ENCODE measurements around the gene DOCK6. TPM values are rescaled to one million over a fixed set of nuclear protein-coding genes. Genes with fewer than 3 reads are reported as not detected.

The DOCK6 gene
- total and polyA plus RNA-seq, 9 donors = 12.8 to 60.0 (median 31.4) TPM

DNA sequence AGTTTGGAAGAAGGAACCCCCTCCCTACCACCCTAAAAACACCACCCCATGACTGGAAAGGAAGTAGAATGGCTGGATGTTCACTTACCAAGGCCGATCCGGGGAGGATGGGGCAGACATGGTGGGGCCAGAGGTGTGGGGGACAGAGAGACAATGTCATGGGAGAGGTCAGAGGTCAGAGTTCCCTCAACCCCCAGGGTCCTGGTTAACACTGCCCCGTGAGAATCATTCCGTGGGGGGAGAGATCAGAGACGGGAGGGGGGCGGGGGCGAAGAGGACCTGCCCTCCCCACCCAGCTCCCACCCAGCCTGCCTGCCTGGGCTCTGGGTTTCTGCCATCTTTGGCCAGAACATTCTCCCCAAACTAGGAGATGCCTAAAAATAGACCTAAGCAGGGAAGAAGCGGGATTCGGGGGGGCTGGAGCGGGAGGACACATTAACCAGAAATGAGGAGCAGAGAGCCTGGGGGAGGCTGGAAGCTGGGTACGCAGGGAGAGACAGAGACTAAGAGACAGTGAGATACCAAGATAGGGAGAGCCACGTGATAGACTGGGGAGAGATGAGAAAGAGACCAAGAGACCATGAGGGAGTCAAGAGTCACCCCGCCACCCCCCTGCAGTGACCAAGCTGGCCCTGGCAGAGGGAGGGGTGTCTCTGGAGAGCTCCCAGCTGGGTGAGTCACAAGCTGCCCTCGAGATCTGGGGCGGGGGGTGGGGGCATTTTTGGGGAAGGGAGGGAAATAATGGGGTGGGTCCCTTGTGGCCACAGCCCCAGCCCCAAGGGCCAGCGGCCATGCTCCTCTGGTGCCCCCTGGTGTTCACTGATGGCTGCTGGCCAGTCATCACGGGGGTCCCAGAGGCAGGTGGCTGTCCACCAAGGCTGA is 58.9 kb downstream of the DOCK6 start:
- 5 to 15% (median 11%) methylated on average over 17 of the region's 17 CpGs for WGBS, 3 donors
- DNase-seq = peak; percentile 92 to 96 (median 94)
- Histone ChIP-seq H3K27me3 (no peaks in the 10 kb centered on the region), H3K4me1 (ENCODE audit: insufficient read depth) (peaks cover 12% of the 10 kb centered on the region), H3K4me3 (no peak overlapping the region), H3K27ac (peak overlapping the region; percentile 75 to 93), H3K9me3 (no peaks in the 10 kb centered on the region), H3K36me3 (no peaks in the 10 kb centered on the region)
- intact Hi-C loops (cut with DNase I) = loop anchor here (1.0 to 10.0 kb wide), 5 partner anchors 65 to 169 kb away; no protein-coding TSS in a partner anchor
- TF ChIP-seq, protein P1, sequence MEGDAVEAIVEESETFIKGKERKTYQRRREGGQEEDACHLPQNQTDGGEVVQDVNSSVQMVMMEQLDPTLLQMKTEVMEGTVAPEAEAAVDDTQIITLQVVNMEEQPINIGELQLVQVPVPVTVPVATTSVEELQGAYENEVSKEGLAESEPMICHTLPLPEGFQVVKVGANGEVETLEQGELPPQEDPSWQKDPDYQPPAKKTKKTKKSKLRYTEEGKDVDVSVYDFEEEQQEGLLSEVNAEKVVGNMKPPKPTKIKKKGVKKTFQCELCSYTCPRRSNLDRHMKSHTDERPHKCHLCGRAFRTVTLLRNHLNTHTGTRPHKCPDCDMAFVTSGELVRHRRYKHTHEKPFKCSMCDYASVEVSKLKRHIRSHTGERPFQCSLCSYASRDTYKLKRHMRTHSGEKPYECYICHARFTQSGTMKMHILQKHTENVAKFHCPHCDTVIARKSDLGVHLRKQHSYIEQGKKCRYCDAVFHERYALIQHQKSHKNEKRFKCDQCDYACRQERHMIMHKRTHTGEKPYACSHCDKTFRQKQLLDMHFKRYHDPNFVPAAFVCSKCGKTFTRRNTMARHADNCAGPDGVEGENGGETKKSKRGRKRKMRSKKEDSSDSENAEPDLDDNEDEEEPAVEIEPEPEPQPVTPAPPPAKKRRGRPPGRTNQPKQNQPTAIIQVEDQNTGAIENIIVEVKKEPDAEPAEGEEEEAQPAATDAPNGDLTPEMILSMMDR (IDR thresholded peaks at IDR 0.05) = peak; percentile 86 to 96 (median 92)
- no peak for TF ChIP-seq POLR2A (IDR thresholded peaks at IDR 0.05)
- peak; percentile 92 for TF ChIP-seq EP300 (IDR thresholded peaks at IDR 0.05)

DNA sequence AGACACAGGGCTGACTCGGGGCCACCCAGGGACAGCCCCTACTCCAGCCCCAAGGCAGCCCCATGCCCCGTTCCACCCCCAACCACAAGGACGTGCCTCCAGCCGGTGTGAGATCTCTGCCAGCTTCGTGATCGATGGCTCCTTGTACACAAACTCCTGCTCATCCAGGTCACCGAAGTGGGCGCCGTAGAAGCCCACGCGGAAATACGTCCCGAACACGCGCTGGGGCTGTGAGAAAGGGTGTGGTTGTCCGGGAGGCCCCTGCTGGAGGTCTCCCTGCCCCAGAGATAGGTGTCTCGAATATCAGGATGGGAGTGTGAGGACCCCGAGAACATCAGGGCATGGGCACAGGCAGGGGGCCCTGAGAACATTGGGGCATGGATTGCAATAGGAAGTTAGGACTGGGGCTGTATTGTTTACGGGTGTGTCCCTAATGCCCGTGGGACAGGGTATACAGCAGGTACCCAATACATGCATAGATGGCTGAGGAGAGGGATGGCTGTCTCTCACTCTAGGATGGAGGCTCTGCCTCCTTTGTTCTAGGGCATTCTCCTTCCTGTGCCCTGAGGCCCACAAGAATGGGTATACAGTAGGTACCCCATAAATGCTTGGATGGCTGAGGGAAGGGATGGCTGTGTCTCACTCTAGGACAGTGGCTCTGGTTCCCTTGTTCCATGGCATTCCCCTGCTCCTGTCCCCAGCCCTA is 59.7 kb downstream of the DOCK6 start:
- H3K4me1 ChIP-seq (ENCODE audit: insufficient read depth) = peaks cover 12% of the 10 kb centered on the region
- WGBS, 3 donors = 79 to 87% (median 81%) methylated on average over 20 of the region's 20 CpGs
- no peaks in the 10 kb centered on the region for H3K9me3 ChIP-seq
- intact Hi-C loops (cut with DNase I) = loop anchor here in 2 of 4 donors (1.0 to 10.0 kb wide), 3 partner anchors 64 to 168 kb away; no protein-coding TSS in a partner anchor
- H3K27me3 ChIP-seq = no peaks in the 10 kb centered on the region
- H3K36me3 ChIP-seq = no peaks in the 10 kb centered on the region
- TF ChIP-seq EP300 (IDR thresholded peaks at IDR 0.05) (no peak), POLR2A (IDR thresholded peaks at IDR 0.05) (no peak)
- TF ChIP-seq, protein P1 (IDR thresholded peaks at IDR 0.05) = no peak
- H3K27ac ChIP-seq = peak overlapping the region; percentile 75 to 93
- DNase-seq = peak; percentile 34 to 59 (median 58)
- H3K4me3 ChIP-seq = no peak overlapping the region

DNA sequence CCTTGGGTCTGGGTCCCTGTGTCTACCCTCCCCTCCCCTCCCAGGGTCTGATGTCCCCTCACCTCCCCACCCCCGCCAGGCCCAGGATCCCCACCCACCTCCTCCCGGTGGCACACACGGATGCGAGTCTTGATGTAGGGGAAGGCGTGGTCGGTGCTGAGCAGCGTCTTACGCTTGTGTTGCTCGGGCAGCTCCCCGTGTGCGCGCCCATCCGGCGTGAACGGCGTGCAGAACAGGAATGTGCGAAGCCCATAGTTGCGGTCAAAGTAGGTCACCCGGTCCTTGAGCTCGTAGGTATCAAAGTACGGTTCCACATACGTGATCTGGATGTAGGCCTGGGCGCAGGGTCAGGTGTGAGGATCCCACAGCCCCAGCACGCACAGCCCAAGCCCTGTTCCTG is 60.5 kb downstream of the DOCK6 start:
- H3K4me1 ChIP-seq (ENCODE audit: insufficient read depth) = peaks cover 12% of the 10 kb centered on the region
- peak overlapping the region; percentile 75 to 93 for H3K27ac ChIP-seq
- no peaks in the 10 kb centered on the region for H3K27me3 ChIP-seq
- TF ChIP-seq EP300 (IDR thresholded peaks at IDR 0.05) (no peak), POLR2A (IDR thresholded peaks at IDR 0.05) (no peak)
- TF ChIP-seq, protein P1 (IDR thresholded peaks at IDR 0.05) = no peak
- 94 to 95% (median 95%) methylated on average over 24 of the region's 24 CpGs for WGBS, 3 donors
- peak in 1 of 5 donors; percentile 50 for DNase-seq
- intact Hi-C loops (cut with DNase I) = loop anchor here in 2 of 4 donors (5.0 to 10.0 kb wide), 2 partner anchors 164 to 167 kb away; no protein-coding TSS in a partner anchor
- no peak overlapping the region for H3K4me3 ChIP-seq
- H3K9me3 ChIP-seq = no peaks in the 10 kb centered on the region
- H3K36me3 ChIP-seq = no peaks in the 10 kb centered on the region

- peak overlapping the region in 1 of 2 donors; percentile 55 for H3K27ac ChIP-seq
- no peak for DNase-seq
- no peaks in the 10 kb centered on the region for H3K9me3 ChIP-seq
- TF ChIP-seq EP300 (IDR thresholded peaks at IDR 0.05) (no peak), POLR2A (IDR thresholded peaks at IDR 0.05) (no peak)
- TF ChIP-seq, protein P1 (IDR thresholded peaks at IDR 0.05) = no peak
- intact Hi-C loops (cut with DNase I) = loop anchor here in 2 of 4 donors (5.0 to 10.0 kb wide), 2 partner anchors 164 to 166 kb away; no protein-coding TSS in a partner anchor
- no peaks in the 10 kb centered on the region for H3K36me3 ChIP-seq
- WGBS, 3 donors = 87 to 88% (median 88%) methylated on average over 9 of the region's 9 CpGs
- no peaks in the 10 kb centered on the region for H3K27me3 ChIP-seq
- no peak overlapping the region for H3K4me3 ChIP-seq
- peaks cover 12% of the 10 kb centered on the region for H3K4me1 ChIP-seq (ENCODE audit: insufficient read depth)
Measured at GRCh38 chr19:11200931-11201330, 61.4 kb downstream of the DOCK6 start.

Measured in ovary (tissue), 9 donors.